HL-60 (cell line): ENCODE measurements around the gene ADAMTS8.

Source experiments
- CTCF ChIP-seq: IDR thresholded peaks from one replicate; pipeline ENCODE4 v1.5.1; 2011; ENCODE audit warnings: low read length, control low read depth, inconsistent platforms; ENCODE audit not compliant: insufficient read depth
- POLR2AphosphoS5 ChIP-seq: IDR thresholded peaks from 2 replicates; pipeline ENCODE4 v1.6.1; 2012; ENCODE audit warnings: low read depth

- TF ChIP-seq CTCF (no peak), POLR2AphosphoS5 (no peak)
These were observed 59.2 kb downstream of the ADAMTS8 start for GRCh38 chr11:130369141-130369691.
